Muscle of leg (tissue), 11 donors: ENCODE measurements around the gene ANGPT4. TPM values are rescaled to one million over a fixed set of nuclear protein-coding genes. Genes with fewer than 3 reads are reported as not detected.

ENCODE experiments used
- DNase-seq: peaks from one replicate; pipeline ENCODE4 v3.0.0; 2013
- H3K27ac ChIP-seq: one replicate; pipeline ENCODE4 v1.5.1; 2013; ENCODE audit warnings: mild to moderate bottlenecking, low read length, control low read depth
- H3K27me3 ChIP-seq: one replicate; pipeline ENCODE4 v1.6.1; 2013; ENCODE audit warnings: low read length; ENCODE audit not compliant: control insufficient read depth, insufficient read depth
- H3K36me3 ChIP-seq: one replicate; pipeline ENCODE4 v1.6.1; 2013; ENCODE audit warnings: low read length; ENCODE audit not compliant: control insufficient read depth, insufficient read depth
- H3K4me1 ChIP-seq: one replicate; pipeline ENCODE4 v1.6.1; 2013; ENCODE audit warnings: low read length; ENCODE audit not compliant: control insufficient read depth, insufficient read depth
- H3K4me3 ChIP-seq: one replicate; pipeline ENCODE4 v1.5.1; 2013; ENCODE audit warnings: low read length, control low read depth
- H3K9me3 ChIP-seq: replicated peaks from 2 replicates; pipeline ENCODE4 v1.6.1; 2013; ENCODE audit warnings: low read depth, low read length; ENCODE audit not compliant: control insufficient read depth
- WGBS: methylation state at CpG from one replicate; pipeline ENCODE4 v1.1.5; 2013; ENCODE audit warnings: missing lambda C conversion rate; ENCODE audit not compliant: insufficient coverage; 5-methylcytosine and 5-hydroxymethylcytosine counted together
- polyA plus RNA-seq, 8 donors: library from polyadenylated mRNA; unstranded; fragments of 120-200 nt; gene quantifications; one replicate each; pipeline versions ENCODE4 v1.2.1 to v1.2.3, GENCODE V29; 2013; ENCODE audit warnings: inconsistent platforms in 1 of 8, low replicate concordance in 1 of 8; ENCODE audit not compliant: insufficient read length in 8 of 8, insufficient read depth in 1 of 8
- total RNA-seq: library from RNA; stranded (reverse); fragments of 120-200 nt; gene quantifications from one replicate; pipeline ENCODE4 v1.2.4, GENCODE V29; 2013

ANGPT4 gene
- total and polyA plus RNA-seq, 9 donors = 0.03 to 0.12 (median 0.05) TPM; not detected in 1

- Histone ChIP-seq H3K9me3 (no peaks in the 10 kb centered on the region), H3K4me3 (no peak overlapping the region), H3K27ac (no peak overlapping the region), H3K36me3 (peaks cover 3% of the 10 kb centered on the region), H3K4me1 (peaks cover 50% of the 10 kb centered on the region), H3K27me3 (peaks cover 22% of the 10 kb centered on the region)
- peak; percentile 36 for DNase-seq
- WGBS = 71% methylated on average over 5 of the region's 7 CpGs
Observed at GRCh38 chr20:846894-847278, 69.2 kb downstream of the ANGPT4 start.

GRCh38 chr20:845941-846893, 69.9 kb downstream of the ANGPT4 start:
- Histone ChIP-seq H3K27ac (no peak overlapping the region), H3K4me3 (peak overlapping the region; percentile 60), H3K36me3 (peaks cover 3% of the 10 kb centered on the region), H3K4me1 (peaks cover 56% of the 10 kb centered on the region), H3K27me3 (peaks cover 29% of the 10 kb centered on the region), H3K9me3 (no peaks in the 10 kb centered on the region)
- peak; percentile 32 for DNase-seq
- 66% methylated on average over 6 of the region's 11 CpGs for WGBS

GRCh38 chr20:845226-845868, 70.8 kb downstream of the ANGPT4 start:
- WGBS = 41% methylated on average over 42 of the region's 50 CpGs
- Histone ChIP-seq H3K4me1 (peaks cover 59% of the 10 kb centered on the region), H3K27me3 (peaks cover 38% of the 10 kb centered on the region), H3K27ac (no peak overlapping the region), H3K9me3 (no peaks in the 10 kb centered on the region), H3K4me3 (peak overlapping the region; percentile 60), H3K36me3 (peaks cover 3% of the 10 kb centered on the region)
- DNase-seq = no peak

GRCh38 chr20:844473-845225, 71.5 kb downstream of the ANGPT4 start:
- WGBS = 7% methylated on average over 41 of the region's 47 CpGs
- Histone ChIP-seq H3K27me3 (peaks cover 38% of the 10 kb centered on the region), H3K4me3 (peak overlapping the region; percentile 60), H3K36me3 (peaks cover 3% of the 10 kb centered on the region), H3K27ac (peak overlapping the region; percentile 67), H3K4me1 (peaks cover 59% of the 10 kb centered on the region), H3K9me3 (no peaks in the 10 kb centered on the region)
- peak; percentile 93 for DNase-seq

- H3K4me1 ChIP-seq = peaks cover 59% of the 10 kb centered on the region
- 74% methylated on average over 5 of the region's 9 CpGs for WGBS
- H3K4me3 ChIP-seq = no peak overlapping the region
- DNase-seq = no peak
- H3K9me3 ChIP-seq = no peaks in the 10 kb centered on the region
- peaks cover 3% of the 10 kb centered on the region for H3K36me3 ChIP-seq
- H3K27ac ChIP-seq = no peak overlapping the region
- peaks cover 38% of the 10 kb centered on the region for H3K27me3 ChIP-seq
Observed at GRCh38 chr20:843912-844311, 72.2 kb downstream of the ANGPT4 start.

- no peak overlapping the region for H3K4me3 ChIP-seq
- WGBS = no CpG with 5 or more reads among the region's 2 CpGs
- no peaks in the 10 kb centered on the region for H3K9me3 ChIP-seq
- H3K27ac ChIP-seq = no peak overlapping the region
- DNase-seq = no peak
- H3K36me3 ChIP-seq = peaks cover 3% of the 10 kb centered on the region
- H3K4me1 ChIP-seq = peaks cover 48% of the 10 kb centered on the region
- H3K27me3 ChIP-seq = peaks cover 38% of the 10 kb centered on the region
Observed at GRCh38 chr20:842547-842940, 73.6 kb downstream of the ANGPT4 start.

GRCh38 chr20:841568-842546, 74.3 kb downstream of the ANGPT4 start:
- peaks cover 3% of the 10 kb centered on the region for H3K36me3 ChIP-seq
- 10% methylated on average over 46 of the region's 62 CpGs for WGBS
- no peak overlapping the region for H3K27ac ChIP-seq
- H3K4me3 ChIP-seq = no peak overlapping the region
- H3K27me3 ChIP-seq = peaks cover 38% of the 10 kb centered on the region
- peaks cover 46% of the 10 kb centered on the region for H3K4me1 ChIP-seq
- H3K9me3 ChIP-seq = no peaks in the 10 kb centered on the region
- no peak for DNase-seq

GRCh38 chr20:840858-841567, 75.1 kb downstream of the ANGPT4 start:
- Histone ChIP-seq H3K27me3 (peaks cover 38% of the 10 kb centered on the region), H3K4me1 (peaks cover 37% of the 10 kb centered on the region), H3K9me3 (no peaks in the 10 kb centered on the region), H3K36me3 (peaks cover 3% of the 10 kb centered on the region), H3K4me3 (no peak overlapping the region), H3K27ac (no peak overlapping the region)
- no peak for DNase-seq
- 12% methylated on average over 53 of the region's 59 CpGs for WGBS

GRCh38 chr20:840503-840857, 75.7 kb downstream of the ANGPT4 start:
- Histone ChIP-seq H3K27me3 (peaks cover 38% of the 10 kb centered on the region), H3K27ac (no peak overlapping the region), H3K4me3 (no peak overlapping the region), H3K9me3 (no peaks in the 10 kb centered on the region), H3K36me3 (no peaks in the 10 kb centered on the region), H3K4me1 (peaks cover 35% of the 10 kb centered on the region)
- no peak for DNase-seq
- 82% methylated on average over 5 of the region's 7 CpGs for WGBS
